ENCODE measurements around the gene PHACTR4.

GRCh38 chr1:28354121-28354520, 15.4 kb upstream of the PHACTR4 start:
- TF ChIP-seq CTCF (IDR thresholded peaks at IDR 0.05): no peak
- no peak for TF ChIP-seq POLR2A (IDR thresholded peaks at IDR 0.05)
